IMR-90 (cell line): ENCODE results near the gene CP. TPM values are rescaled to one million over a fixed set of nuclear protein-coding genes. Genes with fewer than 3 reads are reported as not detected.

Experiments used
- ATAC-seq: fragments of 200-7000 bp; cut with Tn5 transposase; 2 replicates; pipeline ENCODE4 v1.9.1; 2020; ENCODE audit warnings: low read depth, mild to moderate bottlenecking, moderate library complexity
- BruUV-seq: library from RNA; stranded (reverse); fragments of 400-500 nt; replicated peaks from 2 replicates; lab custom pipeline; 2021; lab: Mats Ljungman, UMichigan
- CTCF ChIA-PET: fragments of 300-600 bp; formaldehyde crosslinking; extraction: SDS; loops from one replicate; lab custom pipeline; 2021; ENCODE audit warnings: antibody characterized with exemption; lab: Yijun Ruan, JAX
- POLR2A ChIA-PET: fragments of 300-600 bp; sonication (Branson Sonifier 250); formaldehyde crosslinking; loops from one replicate; lab custom pipeline; 2022; ENCODE audit warnings: antibody characterized with exemption; ENCODE audit not compliant: unreplicated experiment; lab: Charles Lee
- DNase-seq: peaks from one replicate; pipeline ENCODE4 v3.0.0; 2013
- H2AFZ ChIP-seq: replicated peaks from 2 replicates; pipeline ENCODE3; 2013; ENCODE audit warnings: low read length, mild to moderate bottlenecking; ENCODE audit not compliant: poor library complexity
- H2AK5ac ChIP-seq: 2 replicates; pipeline ENCODE4 v1.6.1; 2013; ENCODE audit warnings: low read depth, low read length, inconsistent platforms
- H2AK9ac ChIP-seq: replicated peaks from 2 replicates; pipeline ENCODE3; 2013; ENCODE audit warnings: mild to moderate bottlenecking, low read depth, low read length, moderate library complexity; ENCODE audit not compliant: poor library complexity
- H2BK120ac ChIP-seq: 2 replicates; pipeline ENCODE4 v1.6.1; 2013; ENCODE audit warnings: low read depth, low read length, inconsistent platforms
- H2BK15ac ChIP-seq: 3 replicates; pipeline ENCODE4 v1.6.1; 2013; ENCODE audit warnings: low read depth, low read length, inconsistent platforms
- H2BK20ac ChIP-seq: 2 replicates; pipeline ENCODE4 v1.6.1; 2013; ENCODE audit warnings: low read depth, mild to moderate bottlenecking, inconsistent platforms, low read length, moderate library complexity
- H2BK5ac ChIP-seq: 2 replicates; pipeline ENCODE4 v1.6.1; 2013; ENCODE audit warnings: mild to moderate bottlenecking, low read depth, low read length, inconsistent platforms; ENCODE audit not compliant: poor library complexity, severe bottlenecking
- H3K14ac ChIP-seq: replicated peaks from 2 replicates; pipeline ENCODE4 v1.6.1; 2013; ENCODE audit warnings: low read depth, low read length, inconsistent platforms
- H3K18ac ChIP-seq: 2 replicates; pipeline ENCODE4 v1.6.1; 2013; ENCODE audit warnings: low read depth, low read length, control low read depth
- H3K23ac ChIP-seq: 2 replicates; pipeline ENCODE4 v1.6.1; 2013; ENCODE audit warnings: low read depth, low read length, inconsistent platforms
- H3K27ac ChIP-seq: 2 replicates; pipeline ENCODE4 v1.5.1; 2013; ENCODE audit warnings: mild to moderate bottlenecking, control low read depth, low read length; ENCODE audit not compliant: insufficient read depth
- H3K27me3 ChIP-seq: 2 replicates; pipeline ENCODE4 v1.6.1; 2013; ENCODE audit warnings: low read length; ENCODE audit not compliant: control insufficient read depth, insufficient read depth
- H3K36me3 ChIP-seq: 2 replicates; pipeline ENCODE4 v1.6.1; 2013; ENCODE audit warnings: low read length, mixed read lengths; ENCODE audit not compliant: control insufficient read depth, insufficient read depth
- H3K4ac ChIP-seq: 2 replicates; pipeline ENCODE4 v1.6.1; 2013; ENCODE audit warnings: low read depth, low read length, inconsistent platforms
- H3K4me1 ChIP-seq: 2 replicates; pipeline ENCODE4 v1.6.1; 2013; ENCODE audit warnings: low read length, mixed read lengths; ENCODE audit not compliant: control insufficient read depth, insufficient read depth
- H3K4me2 ChIP-seq: 2 replicates; pipeline ENCODE4 v1.6.1; 2013; ENCODE audit warnings: low read depth, mild to moderate bottlenecking, control low read depth, low read length, moderate library complexity
- H3K4me3 ChIP-seq: 2 replicates; pipeline ENCODE4 v1.5.1; 2013; ENCODE audit warnings: low read depth, mild to moderate bottlenecking, control low read depth, low read length, moderate library complexity; ENCODE audit not compliant: insufficient read depth
- H3K56ac ChIP-seq: 2 replicates; pipeline ENCODE4 v1.6.1; 2013; ENCODE audit warnings: low read length, inconsistent platforms; ENCODE audit not compliant: insufficient read depth; ENCODE audit errors: extremely low read depth
- H3K79me1 ChIP-seq, 2 experiments: 2 replicates each; pipeline ENCODE4 v1.6.1; 2013; ENCODE audit warnings: low read length in 2 of 2, inconsistent platforms in 1 of 2, low read depth in 1 of 2
- H3K9ac ChIP-seq: 2 replicates; pipeline ENCODE4 v1.6.1; 2013; ENCODE audit warnings: low read depth, low read length, control low read depth
- H3K9me1 ChIP-seq: 2 replicates; pipeline ENCODE4 v1.6.1; 2013; ENCODE audit warnings: low read length, inconsistent platforms; ENCODE audit not compliant: insufficient read depth
- H3K9me3 ChIP-seq: 2 replicates; pipeline ENCODE4 v1.6.1; 2013; ENCODE audit warnings: low read length; ENCODE audit not compliant: control insufficient read depth, insufficient read depth
- H4K20me1 ChIP-seq: 2 replicates; pipeline ENCODE4 v1.6.1; 2013; ENCODE audit warnings: low read length, inconsistent platforms; ENCODE audit not compliant: insufficient read depth
- H4K5ac ChIP-seq: 2 replicates; pipeline ENCODE4 v1.6.1; 2013; ENCODE audit warnings: mild to moderate bottlenecking, low read depth, low read length, control low read depth
- H4K8ac ChIP-seq, 2 experiments: 2 replicates each; pipeline ENCODE4 v1.6.1; 2013; ENCODE audit warnings: low read depth in 2 of 2, low read length in 2 of 2, control low read depth in 1 of 2, inconsistent platforms in 1 of 2
- H4K91ac ChIP-seq: 2 replicates; pipeline ENCODE4 v1.6.1; 2013; ENCODE audit warnings: low read depth, low read length, inconsistent platforms; ENCODE audit not compliant: insufficient read depth
- BHLHE40 ChIP-seq: fragments of 150-350 bp; IDR thresholded peaks from 2 replicates; pipeline ENCODE4 v1.6.1; 2016; ENCODE audit warnings: mild to moderate bottlenecking, low read depth, low read length
- CEBPB ChIP-seq: IDR thresholded peaks from 2 replicates; pipeline ENCODE4 v1.6.1; 2012; ENCODE audit warnings: low read depth, low read length, improper control_type of control experiment
- CHD1 ChIP-seq: IDR thresholded peaks from 2 replicates; pipeline ENCODE4 v1.6.1; 2012; ENCODE audit warnings: low read depth, low read length, improper control_type of control experiment
- CTCF ChIP-seq: conservative IDR thresholded peaks from 2 replicates; pipeline ENCODE4 v1.5.1; 2012; ENCODE audit warnings: mild to moderate bottlenecking, low read depth, low read length, improper control_type of control experiment
- ELK1 ChIP-seq: fragments of 150-350 bp; IDR thresholded peaks from 2 replicates; pipeline ENCODE4 v1.6.1; 2016; ENCODE audit warnings: low read depth, mild to moderate bottlenecking, low read length, moderate library complexity, borderline replicate concordance
- FOS ChIP-seq: fragments of 150-350 bp; IDR thresholded peaks from 2 replicates; pipeline ENCODE4 v1.6.1; 2016; ENCODE audit warnings: low read depth, low read length
- MAFK ChIP-seq: IDR thresholded peaks from 2 replicates; pipeline ENCODE4 v1.6.1; 2012; ENCODE audit warnings: low read depth, low read length, improper control_type of control experiment
- MAZ ChIP-seq: IDR thresholded peaks from 2 replicates; pipeline ENCODE4 v1.6.1; 2012; ENCODE audit warnings: low read depth, mild to moderate bottlenecking, low read length, improper control_type of control experiment, moderate library complexity, borderline replicate concordance
- MXI1 ChIP-seq: IDR thresholded peaks from 2 replicates; pipeline ENCODE4 v1.6.1; 2012; ENCODE audit warnings: low read depth, mild to moderate bottlenecking, low read length, moderate library complexity, borderline replicate concordance
- NFE2L2 ChIP-seq: fragments of 150-350 bp; IDR thresholded peaks from 2 replicates; pipeline ENCODE4 v1.6.1; 2016; ENCODE audit warnings: low read depth, mild to moderate bottlenecking, low read length
- POLR2A ChIP-seq: IDR thresholded peaks from 2 replicates; pipeline ENCODE4 v1.6.1; 2012; ENCODE audit warnings: mild to moderate bottlenecking, low read depth, low read length
- RAD21 ChIP-seq: IDR thresholded peaks from 2 replicates; pipeline ENCODE4 v1.6.1; 2012; ENCODE audit warnings: low read length, improper control_type of control experiment
- RCOR1 ChIP-seq: IDR thresholded peaks from 2 replicates; pipeline ENCODE4 v1.6.1; 2012; ENCODE audit warnings: mild to moderate bottlenecking, low read length, improper control_type of control experiment; ENCODE audit not compliant: insufficient replicate concordance
- RFX5 ChIP-seq: IDR thresholded peaks from 2 replicates; pipeline ENCODE4 v1.8.0; 2012; ENCODE audit warnings: low read depth, mild to moderate bottlenecking, low read length, moderate library complexity
- SMC3 ChIP-seq: fragments of 150-350 bp; IDR thresholded peaks from 2 replicates; pipeline ENCODE4 v1.6.1; 2016; ENCODE audit warnings: low read depth, mild to moderate bottlenecking, antibody characterized with exemption, low read length, moderate library complexity
- USF2 ChIP-seq: fragments of 150-350 bp; IDR thresholded peaks from 2 replicates; pipeline ENCODE4 v1.6.1; 2017; ENCODE audit warnings: mild to moderate bottlenecking, antibody characterized with exemption, low read length, low read depth
- WGBS, 2 experiments: methylation state at CpG; one replicate each; pipeline versions ENCODE4 v1.1.5 to v1.1.7; 2013; ENCODE audit warnings: missing lambda C conversion rate in 2 of 2; ENCODE audit not compliant: insufficient read length in 1 of 2; ENCODE audit errors: extremely low coverage in 2 of 2; 5-methylcytosine and 5-hydroxymethylcytosine counted together
- dilution Hi-C: fragments of 300-500 bp; cut with HindIII; formaldehyde crosslinking; loops from one replicate; pipeline ENCODE4 v1.14.3; 2018; ENCODE audit warnings: low sequenced_read_pairs; ENCODE audit not compliant: unreplicated experiment
- in situ Hi-C: fragments of 300-500 bp; cut with MboI; formaldehyde crosslinking; loops from 3 replicates; pipeline ENCODE4 v1.14.3; 2019; ENCODE audit warnings: low sequenced_read_pairs, inconsistent platforms, mixed read lengths
- intact Hi-C: fragments of 100-400 bp; cut with micrococcal nuclease; formaldehyde crosslinking; loops from 2 replicates; pipeline ENCODE4 v1.10.0; 2022
- polyA plus RNA-seq, 3 experiments: library from polyadenylated mRNA; depleted of rRNA; stranded (reverse); fragments of >200 nt; gene quantifications; 2 replicates each; pipeline ENCODE4 v1.2.3, GENCODE V29; 2012; ENCODE audit warnings: low replicate concordance in 1 of 3
- total RNA-seq: library from RNA; depleted of rRNA; stranded (reverse); fragments of >200 nt; gene quantifications from 2 replicates; pipeline ENCODE4 v1.2.3, GENCODE V29; 2012

Gene CP
- total and polyA plus RNA-seq, 2 of the 4 experiments (the other 2 are of a cell fraction): not detected

- ATAC-seq (no peak), DNase-seq (no peak)
- Histone ChIP-seq H4K8ac (no peak overlapping the region), H2AK9ac (no peak overlapping the region), H3K14ac (no peak overlapping the region), H3K4me2 (no peak overlapping the region), H3K9me1 (peaks cover 2% of the 10 kb centered on the region; the same call in 1 of the 2 replicates), H3K27ac (no peak overlapping the region), H3K4me1 (no peaks in the 10 kb centered on the region), H4K5ac (no peak overlapping the region), H3K56ac (no peak overlapping the region), H2AFZ (no peak overlapping the region), H2BK20ac (no peak overlapping the region), H3K18ac (no peak overlapping the region), H4K20me1 (no peaks in the 10 kb centered on the region), H2BK5ac (no peak overlapping the region), H3K36me3 (no peaks in the 10 kb centered on the region), H3K27me3 (no peaks in the 10 kb centered on the region), H2BK15ac (no peak overlapping the region), H2AK5ac (no peak overlapping the region), H3K4me3 (no peak overlapping the region), H3K9me3 (no peaks in the 10 kb centered on the region), H2BK120ac (no peak overlapping the region), H3K23ac (no peak overlapping the region), H3K79me1 (no peaks in the 10 kb centered on the region), H4K91ac (no peak overlapping the region), H3K4ac (no peak overlapping the region), H3K9ac (no peak overlapping the region)
- dilution Hi-C loops: no loop called here
- in situ Hi-C loops: no loop called here
- no TSS peak for BruUV-seq
- TF ChIP-seq CHD1 (no peak), MAFK (no peak), CTCF (no peak), CEBPB (no peak), FOS (no peak), SMC3 (no peak), POLR2A (no peak), USF2 (no peak), RAD21 (no peak), RFX5 (no peak), MXI1 (no peak), NFE2L2 (no peak), RCOR1 (no peak), ELK1 (no peak), MAZ (no peak), BHLHE40 (no peak)
- POLR2A ChIA-PET: no interaction called here
- CTCF ChIA-PET: no interaction called here
- intact Hi-C loops: no loop called here
- no CpG with 5 or more reads among the region's 1 CpG for WGBS, 2 experiments
Measured at GRCh38 chr3:149263856-149264255, 42.2 kb upstream of the CP start.
